ENCODE results near the gene NEK4. TPM values are rescaled to one million over a fixed set of nuclear protein-coding genes. Genes with fewer than 3 reads are reported as not detected.
"Not testable (repeated sequence)": the region's sequence is repeated elsewhere in the genome, so short reads cannot be mapped to it uniquely, and the experiment has no call there.

NEK4 gene
- total RNA-seq, 1 experiment from 2014 or later = 20.5 TPM

GRCh38 chr3:52777959-52778805, 7.4 kb upstream of the NEK4 start:
- DNase-seq = no peak
- no peaks in the 10 kb centered on the region for H3K27me3 ChIP-seq (ENCODE audit: low read length)
- H3K9me3 ChIP-seq (ENCODE audit: low read length) = no peaks in the 10 kb centered on the region
- H2AFZ ChIP-seq (ENCODE audit: low read length) = no peak overlapping the region
- H3K27ac ChIP-seq (ENCODE audit: low read length) = no peak overlapping the region
- H3K4me3 ChIP-seq (ENCODE audit: low read length) = no peak overlapping the region
- no peaks in the 10 kb centered on the region for H3K79me2 ChIP-seq (ENCODE audit: low read length)
- H3K4me1 ChIP-seq (ENCODE audit: low read length) = peaks cover 8% of the 10 kb centered on the region
- H4K20me1 ChIP-seq (ENCODE audit: insufficient read depth, low read depth, low read length) = no peaks in the 10 kb centered on the region
- H3K9ac ChIP-seq (ENCODE audit: low read length) = no peak overlapping the region
- H3K4me2 ChIP-seq (ENCODE audit: low read depth, low read length, poor library complexity, severe bottlenecking) = no peak overlapping the region
- H3K9me2 ChIP-seq (replicated peaks; ENCODE audit: insufficient read depth, low read length) = no peaks in the 10 kb centered on the region
- H3K36me3 ChIP-seq (ENCODE audit: insufficient read depth, low read length) = no peaks in the 10 kb centered on the region

- Histone ChIP-seq H3K27me3 (ENCODE audit: low read length) (no peaks in the 10 kb centered on the region), H3K4me1 (ENCODE audit: low read length) (peaks cover 8% of the 10 kb centered on the region), H3K9ac (ENCODE audit: low read length) (no peak within 1 kb of the TSS), H3K9me2 (replicated peaks; ENCODE audit: insufficient read depth, low read length) (no peaks in the 10 kb centered on the region), H3K4me3 (ENCODE audit: low read length) (no peak within 1 kb of the TSS), H3K36me3 (ENCODE audit: insufficient read depth, low read length) (no peaks in the 10 kb centered on the region), H3K79me2 (ENCODE audit: low read length) (no peaks in the 10 kb centered on the region), H3K9me3 (ENCODE audit: low read length) (no peaks in the 10 kb centered on the region), H3K4me2 (ENCODE audit: low read depth, low read length, poor library complexity, severe bottlenecking) (no peak within 1 kb of the TSS), H4K20me1 (ENCODE audit: insufficient read depth, low read depth, low read length) (no peaks in the 10 kb centered on the region), H3K27ac (ENCODE audit: low read length) (no peak within 1 kb of the TSS), H2AFZ (ENCODE audit: low read length) (no peak within 1 kb of the TSS)
- no peak for DNase-seq
Observed at GRCh38 chr3:52777127-52777958, 6.6 kb upstream of the NEK4 start, which contains the start of gene ITIH1. Gene ITIH1 (plus strand): TSS chr3:52777599. CDS start chr3:52777616, 17 bp downstream.

GRCh38 chr3:52776486-52776885, 5.7 kb upstream of the NEK4 start:
- not testable (repeated sequence) for H3K4me1 ChIP-seq (ENCODE audit: low read length); H3K27ac ChIP-seq (ENCODE audit: low read length); H2AFZ ChIP-seq (ENCODE audit: low read length); H3K9me3 ChIP-seq (ENCODE audit: low read length); H3K79me2 ChIP-seq (ENCODE audit: low read length); H3K9ac ChIP-seq (ENCODE audit: low read length); H3K27me3 ChIP-seq (ENCODE audit: low read length); H4K20me1 ChIP-seq (ENCODE audit: insufficient read depth, low read depth, low read length); H3K4me2 ChIP-seq (ENCODE audit: low read depth, low read length, poor library complexity, severe bottlenecking); DNase-seq; H3K36me3 ChIP-seq (ENCODE audit: insufficient read depth, low read length); H3K4me3 ChIP-seq (ENCODE audit: low read length); H3K9me2 ChIP-seq (replicated peaks; ENCODE audit: insufficient read depth, low read length)

GRCh38 chr3:52775877-52776276, 5.1 kb upstream of the NEK4 start:
- no peaks in the 10 kb centered on the region for H3K9me2 ChIP-seq (replicated peaks; ENCODE audit: insufficient read depth, low read length)
- H3K4me3 ChIP-seq (ENCODE audit: low read length) = no peak overlapping the region
- no peak overlapping the region for H3K27ac ChIP-seq (ENCODE audit: low read length)
- no peaks in the 10 kb centered on the region for H3K9me3 ChIP-seq (ENCODE audit: low read length)
- H2AFZ ChIP-seq (ENCODE audit: low read length) = peak overlapping the region; percentile 34; the same call in 1 of the 2 replicates
- no peaks in the 10 kb centered on the region for H3K79me2 ChIP-seq (ENCODE audit: low read length)
- no peaks in the 10 kb centered on the region for H3K36me3 ChIP-seq (ENCODE audit: insufficient read depth, low read length)
- DNase-seq = no peak
- no peak overlapping the region for H3K4me2 ChIP-seq (ENCODE audit: low read depth, low read length, poor library complexity, severe bottlenecking)
- no peaks in the 10 kb centered on the region for H3K27me3 ChIP-seq (ENCODE audit: low read length)
- H3K9ac ChIP-seq (ENCODE audit: low read length) = no peak overlapping the region
- H3K4me1 ChIP-seq (ENCODE audit: low read length) = peaks cover 12% of the 10 kb centered on the region
- no peaks in the 10 kb centered on the region for H4K20me1 ChIP-seq (ENCODE audit: insufficient read depth, low read depth, low read length)

- Histone ChIP-seq H3K27me3 (ENCODE audit: low read length) (no peaks in the 10 kb centered on the region), H3K79me2 (ENCODE audit: low read length) (peaks cover 5% of the 10 kb centered on the region), H3K9me2 (replicated peaks; ENCODE audit: insufficient read depth, low read length) (no peaks in the 10 kb centered on the region), H3K4me3 (ENCODE audit: low read length) (no peak overlapping the region), H3K9me3 (ENCODE audit: low read length) (no peaks in the 10 kb centered on the region), H3K36me3 (ENCODE audit: insufficient read depth, low read length) (no peaks in the 10 kb centered on the region), H3K4me1 (ENCODE audit: low read length) (peaks cover 12% of the 10 kb centered on the region), H4K20me1 (ENCODE audit: insufficient read depth, low read depth, low read length) (no peaks in the 10 kb centered on the region), H2AFZ (ENCODE audit: low read length) (no peak overlapping the region), H3K9ac (ENCODE audit: low read length) (no peak overlapping the region), H3K4me2 (ENCODE audit: low read depth, low read length, poor library complexity, severe bottlenecking) (no peak overlapping the region), H3K27ac (ENCODE audit: low read length) (no peak overlapping the region)
- no peak for DNase-seq
Observed at GRCh38 chr3:52774901-52775864, 4.4 kb upstream of the NEK4 start.

- no peak overlapping the region for H2AFZ ChIP-seq (ENCODE audit: low read length)
- peaks cover 16% of the 10 kb centered on the region for H3K4me1 ChIP-seq (ENCODE audit: low read length)
- H3K9ac ChIP-seq (ENCODE audit: low read length) = no peak overlapping the region
- no peak overlapping the region for H3K4me2 ChIP-seq (ENCODE audit: low read depth, low read length, poor library complexity, severe bottlenecking)
- no peak overlapping the region for H3K4me3 ChIP-seq (ENCODE audit: low read length)
- peaks cover 15% of the 10 kb centered on the region for H3K79me2 ChIP-seq (ENCODE audit: low read length)
- no peaks in the 10 kb centered on the region for H3K9me2 ChIP-seq (replicated peaks; ENCODE audit: insufficient read depth, low read length)
- H3K36me3 ChIP-seq (ENCODE audit: insufficient read depth, low read length) = no peaks in the 10 kb centered on the region
- no peaks in the 10 kb centered on the region for H3K27me3 ChIP-seq (ENCODE audit: low read length)
- no peak for DNase-seq
- H3K27ac ChIP-seq (ENCODE audit: low read length) = no peak overlapping the region
- H4K20me1 ChIP-seq (ENCODE audit: insufficient read depth, low read depth, low read length) = no peaks in the 10 kb centered on the region
- no peaks in the 10 kb centered on the region for H3K9me3 ChIP-seq (ENCODE audit: low read length)
Observed at GRCh38 chr3:52774066-52774713, 3.5 kb upstream of the NEK4 start.

- Histone ChIP-seq H3K9me2 (replicated peaks; ENCODE audit: insufficient read depth, low read length) (no peaks in the 10 kb centered on the region), H3K79me2 (ENCODE audit: low read length) (peaks cover 22% of the 10 kb centered on the region), H3K27ac (ENCODE audit: low read length) (no peak overlapping the region), H3K4me2 (ENCODE audit: low read depth, low read length, poor library complexity, severe bottlenecking) (no peak overlapping the region), H3K9me3 (ENCODE audit: low read length) (no peaks in the 10 kb centered on the region), H3K36me3 (ENCODE audit: insufficient read depth, low read length) (peaks cover 1% of the 10 kb centered on the region; the same call in 1 of the 2 replicates), H2AFZ (ENCODE audit: low read length) (no peak overlapping the region), H4K20me1 (ENCODE audit: insufficient read depth, low read depth, low read length) (no peaks in the 10 kb centered on the region), H3K4me3 (ENCODE audit: low read length) (no peak overlapping the region), H3K9ac (ENCODE audit: low read length) (no peak overlapping the region), H3K4me1 (ENCODE audit: low read length) (peaks cover 15% of the 10 kb centered on the region), H3K27me3 (ENCODE audit: low read length) (no peaks in the 10 kb centered on the region)
- no peak for DNase-seq
Observed at GRCh38 chr3:52773361-52774065, 2.8 kb upstream of the NEK4 start.
